Coronary artery (tissue), 2 donors: Measurements from ENCODE around the gene TXLNG.
"Not testable (repeated sequence)": the region's sequence is repeated elsewhere in the genome, so short reads cannot be mapped to it uniquely, and the experiment has no call there.

ENCODE experiments used
- DNase-seq: peaks from one replicate; pipeline ENCODE4 v3.0.0-alpha.2; 2017; ENCODE audit warnings: low spot score
- H3K27ac ChIP-seq, 2 donors: fragments of 200-600 bp; sonication (generic); one replicate each; pipeline ENCODE4 v1.5.1; 2016 to 2019
- H3K4me3 ChIP-seq: fragments of 200-600 bp; sonication (generic); 2 replicates; pipeline ENCODE4 v1.5.1; 2016; ENCODE audit warnings: mild to moderate bottlenecking, moderate library complexity
- TF ChIP-seq, protein P1 (sequence below): fragments of 200-600 bp; sonication (generic); IDR thresholded peaks from one replicate; pipeline ENCODE4 v1.5.1; 2019; ENCODE audit warnings: antibody characterized with exemption

The TXLNG gene

DNA sequence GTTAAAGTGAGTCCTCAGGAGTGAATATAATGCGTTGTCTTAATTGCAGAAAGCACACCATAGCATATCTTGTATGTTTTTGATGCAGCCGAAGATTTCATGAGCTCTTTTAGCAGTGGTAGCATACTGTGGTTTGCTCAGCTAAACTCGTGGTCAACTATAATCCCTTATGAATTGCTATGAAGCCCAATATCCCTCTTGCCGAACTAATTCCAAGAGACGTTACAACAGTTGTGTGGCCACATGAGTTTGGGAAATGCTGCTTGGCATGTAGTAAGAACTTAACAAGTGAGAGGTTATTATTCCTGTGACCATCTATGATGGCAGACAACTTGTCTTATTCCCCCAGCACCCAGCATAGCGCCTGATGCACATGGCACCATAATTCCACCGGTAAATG lies 36.1 kb upstream of the TXLNG start:
- no peak for DNase-seq
- Histone ChIP-seq H3K27ac (no peak overlapping the region), H3K4me3 (no peak overlapping the region)
- TF ChIP-seq, protein P1, sequence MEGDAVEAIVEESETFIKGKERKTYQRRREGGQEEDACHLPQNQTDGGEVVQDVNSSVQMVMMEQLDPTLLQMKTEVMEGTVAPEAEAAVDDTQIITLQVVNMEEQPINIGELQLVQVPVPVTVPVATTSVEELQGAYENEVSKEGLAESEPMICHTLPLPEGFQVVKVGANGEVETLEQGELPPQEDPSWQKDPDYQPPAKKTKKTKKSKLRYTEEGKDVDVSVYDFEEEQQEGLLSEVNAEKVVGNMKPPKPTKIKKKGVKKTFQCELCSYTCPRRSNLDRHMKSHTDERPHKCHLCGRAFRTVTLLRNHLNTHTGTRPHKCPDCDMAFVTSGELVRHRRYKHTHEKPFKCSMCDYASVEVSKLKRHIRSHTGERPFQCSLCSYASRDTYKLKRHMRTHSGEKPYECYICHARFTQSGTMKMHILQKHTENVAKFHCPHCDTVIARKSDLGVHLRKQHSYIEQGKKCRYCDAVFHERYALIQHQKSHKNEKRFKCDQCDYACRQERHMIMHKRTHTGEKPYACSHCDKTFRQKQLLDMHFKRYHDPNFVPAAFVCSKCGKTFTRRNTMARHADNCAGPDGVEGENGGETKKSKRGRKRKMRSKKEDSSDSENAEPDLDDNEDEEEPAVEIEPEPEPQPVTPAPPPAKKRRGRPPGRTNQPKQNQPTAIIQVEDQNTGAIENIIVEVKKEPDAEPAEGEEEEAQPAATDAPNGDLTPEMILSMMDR, result no peak

DNA sequence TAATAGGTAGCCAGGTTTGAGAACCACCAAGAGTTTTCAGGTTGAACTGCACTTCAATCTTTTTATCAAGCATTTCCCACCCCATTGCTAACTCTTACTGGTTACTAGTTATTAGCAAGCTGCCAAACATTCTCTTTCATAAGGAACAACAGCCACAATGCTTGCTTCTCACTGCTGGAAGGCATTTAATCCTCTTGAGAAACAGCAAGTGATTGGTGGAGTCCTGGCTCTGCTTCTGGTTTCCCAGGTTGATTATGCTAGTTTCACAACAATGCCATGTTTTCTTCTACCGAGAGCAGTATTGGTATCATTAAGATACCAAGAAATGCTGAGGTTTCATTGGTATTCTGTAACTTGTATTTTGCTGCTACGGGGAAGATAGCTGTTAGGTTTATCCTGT lies 32.2 kb upstream of the TXLNG start:
- no peak overlapping the region for H3K4me3 ChIP-seq
- no peak overlapping the region for H3K27ac ChIP-seq
- TF ChIP-seq, protein P1, result no peak
- DNase-seq, result no peak

DNA sequence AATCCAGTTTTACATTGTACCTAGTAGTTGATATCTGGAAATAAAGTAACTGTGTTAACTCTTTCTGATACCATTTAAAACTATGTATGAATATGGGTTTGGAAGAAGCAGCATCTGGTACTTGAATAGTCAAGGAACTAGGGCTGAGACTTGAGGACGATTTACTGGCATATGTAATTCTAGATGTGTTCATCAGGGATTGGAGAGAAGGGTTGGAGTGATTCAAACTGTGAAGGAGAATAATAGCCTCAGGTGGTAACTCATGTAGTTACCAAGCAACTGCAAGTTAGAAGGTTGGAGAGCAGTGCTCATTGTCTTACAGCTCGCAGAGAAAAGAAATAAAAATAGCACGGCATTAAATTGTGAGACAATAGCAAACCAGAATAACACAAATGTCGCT lies 29.5 kb upstream of the TXLNG start:
- no peak overlapping the region for H3K4me3 ChIP-seq
- no peak for DNase-seq
- TF ChIP-seq, protein P1, result no peak
- no peak overlapping the region for H3K27ac ChIP-seq

DNA sequence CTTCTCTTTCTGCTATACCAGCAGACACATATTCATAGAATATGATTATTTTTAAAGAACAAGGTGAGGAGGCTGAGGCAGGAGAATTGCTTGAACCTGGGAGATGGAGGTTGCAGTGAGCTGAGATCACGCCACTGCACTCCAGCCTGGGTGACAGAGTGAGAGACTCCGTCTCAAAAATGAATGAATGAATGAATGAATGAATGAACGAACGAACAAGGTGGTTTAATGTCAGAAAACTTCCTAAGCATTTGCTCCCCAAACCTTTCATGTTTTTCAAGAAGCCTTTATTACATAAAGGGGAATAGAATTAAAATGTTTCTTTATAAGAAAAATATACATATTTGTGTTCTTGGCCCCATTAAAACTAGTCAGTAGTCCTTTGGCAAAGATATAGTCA lies 24.8 kb upstream of the TXLNG start:
- H3K4me3 ChIP-seq, H3K27ac ChIP-seq, DNase-seq: not testable (repeated sequence)

DNA sequence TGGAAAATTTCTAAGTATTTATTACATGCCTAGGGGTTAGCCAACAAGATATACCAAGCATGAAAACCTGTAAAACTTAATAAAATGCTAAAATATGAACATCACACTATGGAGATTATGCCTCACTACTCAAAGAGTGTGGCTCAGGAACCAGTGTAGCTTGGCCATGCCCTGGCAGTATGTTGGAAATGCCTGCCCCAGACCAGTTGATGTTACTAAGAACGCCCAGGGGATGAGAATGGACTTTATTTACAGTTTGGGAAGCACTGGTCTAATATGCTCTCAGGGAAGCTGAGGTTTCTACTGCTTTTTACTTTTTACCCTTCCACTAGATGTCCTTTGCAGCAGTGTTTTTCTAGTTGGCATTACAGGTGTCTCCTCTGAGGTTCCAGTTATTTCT lies 23.7 kb upstream of the TXLNG start:
- Histone ChIP-seq H3K27ac (no peak overlapping the region), H3K4me3 (no peak overlapping the region)

DNA sequence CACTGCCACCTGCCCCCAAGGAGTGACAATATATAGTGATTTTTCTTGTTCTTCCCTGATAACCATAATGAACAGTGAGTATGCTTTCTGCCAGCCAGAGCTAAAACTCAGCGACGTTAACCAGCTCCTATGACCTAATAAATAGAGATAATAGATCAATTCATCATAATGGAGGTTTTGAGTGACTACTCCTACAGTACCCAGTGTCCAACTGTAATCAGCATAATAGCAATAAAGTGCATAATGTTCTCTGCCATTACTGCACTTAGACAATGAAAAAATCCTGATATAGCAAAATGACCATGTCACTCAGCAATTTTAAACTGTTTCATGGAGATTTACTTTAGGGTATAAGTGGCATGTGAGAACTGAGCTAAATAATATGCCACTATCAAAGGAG lies 20.7 kb upstream of the TXLNG start:
- H3K4me3 ChIP-seq, result no peak overlapping the region
- TF ChIP-seq, protein P1, result no peak
- DNase-seq, result no peak
- H3K27ac ChIP-seq, result no peak overlapping the region

More for the DNA sequence above, 23.7 kb upstream of the TXLNG start:
- no peak for DNase-seq
- TF ChIP-seq, protein P1, result no peak

DNA sequence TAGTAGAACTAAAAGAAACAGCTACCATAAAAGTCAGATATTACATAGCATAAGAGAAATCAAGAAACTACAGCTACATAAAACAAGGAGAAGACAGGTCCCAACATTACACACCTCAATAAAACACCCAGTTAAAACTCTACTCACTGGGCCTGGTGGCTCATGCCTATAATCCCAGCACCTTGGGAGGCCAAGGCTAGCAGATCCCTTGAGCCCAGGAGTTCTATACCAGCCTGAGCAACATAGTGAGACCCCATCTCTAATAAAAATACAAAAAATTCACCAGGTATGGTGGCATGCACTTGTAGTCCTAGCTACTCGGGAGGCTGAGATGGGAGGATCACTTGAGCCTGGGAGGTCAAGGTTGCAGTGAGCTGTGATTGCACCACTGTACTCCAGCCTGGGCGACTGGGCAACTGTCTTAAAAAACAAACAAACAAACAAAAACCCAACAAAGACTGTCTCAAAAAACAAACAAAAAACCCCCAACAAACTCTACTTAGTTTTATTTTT lies 15.2 kb upstream of the TXLNG start:
- H3K27ac ChIP-seq, result no peak overlapping the region
- no peak for DNase-seq
- H3K4me3 ChIP-seq, result no peak overlapping the region
- TF ChIP-seq, protein P1, result no peak
